GM06990 (cell line): Measurements from ENCODE around the gene KEAP1.

Source experiments
- DNase-seq: peaks from one replicate; pipeline ENCODE4 v3.0.0-alpha.2; 2011; ENCODE audit not compliant: insufficient read length; ENCODE audit errors: extremely low read depth
- H3K27me3 ChIP-seq: replicated peaks from 2 replicates; pipeline ENCODE4 v1.6.0; 2011; ENCODE audit warnings: low read length; ENCODE audit not compliant: control insufficient read depth, insufficient read depth
- H3K36me3 ChIP-seq: 2 replicates; pipeline ENCODE4 v1.5.1; 2011; ENCODE audit warnings: low read length; ENCODE audit not compliant: control insufficient read depth, insufficient read depth
- H3K4me3 ChIP-seq: replicated peaks from 2 replicates; pipeline ENCODE4 v1.5.1; 2011; ENCODE audit warnings: low read depth, mild to moderate bottlenecking, control low read depth, low read length
- CTCF ChIP-seq: IDR thresholded peaks from 2 replicates; pipeline ENCODE4 v1.5.1; 2011; ENCODE audit warnings: low read length, control low read depth, mild to moderate bottlenecking, inconsistent platforms; ENCODE audit not compliant: insufficient read depth, poor library complexity, severe bottlenecking

The KEAP1 gene

GRCh38 chr19:10519421-10519820 lies 16.3 kb upstream of the KEAP1 start:
- TF ChIP-seq CTCF = no peak
- DNase-seq = no peak
- H3K4me3 ChIP-seq = no peak overlapping the region
- H3K36me3 ChIP-seq = no peaks in the 10 kb centered on the region
- H3K27me3 ChIP-seq = peaks cover 7% of the 10 kb centered on the region

GRCh38 chr19:10518444-10519361 lies 15.5 kb upstream of the KEAP1 start:
- Histone ChIP-seq H3K36me3 (no peaks in the 10 kb centered on the region), H3K27me3 (peaks cover 7% of the 10 kb centered on the region), H3K4me3 (no peak overlapping the region)
- DNase-seq = no peak
- no peak for TF ChIP-seq CTCF

- DNase-seq = no peak
- Histone ChIP-seq H3K4me3 (no peak overlapping the region), H3K27me3 (peaks cover 7% of the 10 kb centered on the region), H3K36me3 (no peaks in the 10 kb centered on the region)
- no peak for TF ChIP-seq CTCF
Observed at GRCh38 chr19:10517760-10518443, 14.7 kb upstream of the KEAP1 start.

GRCh38 chr19:10517361-10517759 lies 14.2 kb upstream of the KEAP1 start, which contains the start of gene S1PR5:
S1PR5 (minus strand) TSS chr19:10517447; CDS start chr19:10515011, 2,436 bp downstream.
- DNase-seq = no peak
- H3K4me3 ChIP-seq = no peak within 1 kb of the TSS

GRCh38 chr19:10516671-10517286 lies 13.6 kb upstream of the KEAP1 start:
- H3K36me3 ChIP-seq = no peaks in the 10 kb centered on the region
- no peak overlapping the region for H3K4me3 ChIP-seq
- DNase-seq = no peak
- TF ChIP-seq CTCF = no peak
- H3K27me3 ChIP-seq = peaks cover 7% of the 10 kb centered on the region

More at GRCh38 chr19:10517361-10517759, 14.2 kb upstream of the KEAP1 start, which contains the start of gene S1PR5:
- no peak for TF ChIP-seq CTCF
- H3K27me3 ChIP-seq = peaks cover 7% of the 10 kb centered on the region
- no peaks in the 10 kb centered on the region for H3K36me3 ChIP-seq
